K562 (cell line): ENCODE results near the gene HGS. TPM values are rescaled to one million over a fixed set of nuclear protein-coding genes. Genes with fewer than 3 reads are reported as not detected.

Experiments
- ATAC-seq: fragments of 200-7000 bp; cut with Tn5 transposase; 3 replicates; pipeline ENCODE4 v1.9.1; 2020; ENCODE audit warnings: moderate library complexity
- BruUV-seq: library from RNA; stranded (reverse); fragments of 400-500 nt; replicated peaks from 2 replicates; lab custom pipeline; 2021; lab: Mats Ljungman, UMichigan
- CTCF ChIA-PET: fragments of 300-600 bp; formaldehyde crosslinking; extraction: SDS; loops from one replicate; lab custom pipeline; 2021; ENCODE audit warnings: low intra/inter-chr PET ratio; lab: Yijun Ruan, JAX
- POLR2A ChIA-PET: fragments of 300-600, 350-650 bp; sonication (Branson Sonifier 250); formaldehyde crosslinking; extraction: SDS; loops from one replicate; lab custom pipeline; 2021; ENCODE audit warnings: antibody characterized with exemption, inconsistent platforms; lab: Yijun Ruan, JAX
- DNase-seq, 4 experiments: peaks; one replicate each; pipeline versions ENCODE4 v3.0.0 to v3.0.0-alpha.2; 2011 to 2018; ENCODE audit warnings: low spot score in 3 of 4, mixed read lengths in 3 of 4; ENCODE audit errors: extremely low read depth in 1 of 4
- FAIRE-seq: peaks from 2 replicates; lab custom pipeline; 2011; peaks lifted over from hg19 to GRCh38; lab: Jason Lieb, UNC
- H2AFZ ChIP-seq: 2 replicates; pipeline ENCODE4 v1.6.0; 2011; ENCODE audit warnings: low read depth, low read length, control low read depth, inconsistent platforms
- H3K27ac ChIP-seq: fragments of 200-600 bp; 3 replicates; pipeline ENCODE4 v1.8.0; 2011; ENCODE audit warnings: low read depth, mild to moderate bottlenecking, control low read depth, inconsistent platforms, low read length, moderate library complexity, mixed read lengths; ENCODE audit errors: extremely low read depth
- H3K27me3 ChIP-seq, 2 experiments: fragments of 300-600 bp in 1 of 2; 2 replicates in 1 of 2; 3 replicates in 1 of 2; pipeline versions ENCODE4 v1.6.0 to v1.8.0; 2011; ENCODE audit warnings: inconsistent platforms in 2 of 2, low read length in 2 of 2, mild to moderate bottlenecking in 1 of 2, mixed read lengths in 1 of 2, moderate library complexity in 1 of 2; ENCODE audit not compliant: control insufficient read depth in 2 of 2, insufficient read depth in 2 of 2
- H3K36me3 ChIP-seq: fragments of 300-600 bp; 3 replicates; pipeline ENCODE4 v1.8.0; 2011; ENCODE audit warnings: mild to moderate bottlenecking, low read length, inconsistent platforms; ENCODE audit not compliant: control insufficient read depth, insufficient read depth
- H3K4me1 ChIP-seq, 2 experiments: fragments of 200-600 bp in 1 of 2; replicated peaks in 1 of 2; 2 replicates in 1 of 2; 3 replicates in 1 of 2; pipeline versions ENCODE4 v1.5.1 to v1.8.0; 2011; ENCODE audit warnings: inconsistent platforms in 2 of 2, low read length in 2 of 2, mild to moderate bottlenecking in 1 of 2, mixed read lengths in 1 of 2, moderate library complexity in 1 of 2; ENCODE audit not compliant: control insufficient read depth in 2 of 2, insufficient read depth in 2 of 2
- H3K4me2 ChIP-seq: 2 replicates; pipeline ENCODE4 v1.6.1; 2011; ENCODE audit warnings: low read length, control low read depth, inconsistent platforms, mixed read lengths; ENCODE audit not compliant: insufficient read depth
- H3K4me3 ChIP-seq: fragments of 200-600 bp; sonication (generic), shearing (Covaris generic); 2 replicates; pipeline ENCODE4 v1.5.1; 2016; ENCODE audit warnings: control low read depth, inconsistent platforms
- H3K79me2 ChIP-seq: fragments of 200-600 bp; 3 replicates; pipeline ENCODE4 v1.8.0; 2011; ENCODE audit warnings: low read length, inconsistent platforms; ENCODE audit not compliant: control insufficient read depth, insufficient read depth
- H3K9ac ChIP-seq, 2 experiments: 2 replicates each; pipeline versions ENCODE4 v1.6.0 to v1.6.1; 2011; ENCODE audit warnings: low read depth in 2 of 2, low read length in 2 of 2, control low read depth in 1 of 2, inconsistent platforms in 1 of 2, mild to moderate bottlenecking in 1 of 2, mixed read lengths in 1 of 2; ENCODE audit not compliant: insufficient read depth in 1 of 2
- H3K9me1 ChIP-seq: one replicate; pipeline ENCODE4 v1.6.0; 2011; ENCODE audit warnings: inconsistent platforms, mild to moderate bottlenecking, low read length, moderate library complexity; ENCODE audit not compliant: control insufficient read depth, insufficient read depth
- H3K9me3 ChIP-seq: replicated peaks from 2 replicates; pipeline ENCODE4 v1.5.1; 2011; ENCODE audit warnings: low read depth, low read length, inconsistent platforms; ENCODE audit not compliant: control insufficient read depth, insufficient read depth
- H4K20me1 ChIP-seq: replicated peaks from 2 replicates; pipeline ENCODE4 v1.6.1; 2011; ENCODE audit warnings: low read length, inconsistent platforms, mixed read lengths; ENCODE audit not compliant: control insufficient read depth, insufficient read depth
- ASH1L ChIP-seq: fragments of 450-650 bp; IDR thresholded peaks from 2 replicates; pipeline ENCODE4 v1.6.1; 2018; ENCODE audit warnings: borderline replicate concordance, mild to moderate bottlenecking, low read depth; ENCODE audit not compliant: partially characterized antibody
- FOXP4 ChIP-seq: sonication (generic); formaldehyde crosslinking; IDR thresholded peaks from 2 replicates; pipeline ENCODE4 v1.8.0; 2022; ENCODE audit warnings: mild to moderate bottlenecking, missing genetic modification reagents, borderline replicate concordance
- HDAC3 ChIP-seq: fragments of 450-650 bp; IDR thresholded peaks from 2 replicates; pipeline ENCODE4 v1.6.1; 2018; ENCODE audit warnings: borderline replicate concordance, mild to moderate bottlenecking, moderate library complexity; ENCODE audit not compliant: partially characterized antibody
- KAT7 ChIP-seq: sonication (generic); formaldehyde crosslinking; IDR thresholded peaks from 2 replicates; pipeline ENCODE4 v1.8.0; 2022; ENCODE audit warnings: missing genetic modification reagents, mild to moderate bottlenecking, borderline replicate concordance
- L3MBTL2 ChIP-seq: fragments of 450-650 bp; IDR thresholded peaks from 2 replicates; pipeline ENCODE4 v1.6.1; 2016; ENCODE audit warnings: mild to moderate bottlenecking, moderate library complexity
- MYNN ChIP-seq, 2 experiments: sonication (generic); formaldehyde crosslinking in 1 of 2; IDR thresholded peaks; 2 replicates each; pipeline versions ENCODE4 v1.5.0 to v1.6.1; 2016 to 2020; ENCODE audit warnings: antibody characterized with exemption in 1 of 2, missing genetic modification reagents in 1 of 2
- SNAPC5 ChIP-seq: fragments of 250-450 bp; sonication (Bioruptor Pico); IDR thresholded peaks from 2 replicates; pipeline ENCODE4 v1.8.0; 2021; ENCODE audit warnings: moderate library complexity, mild to moderate bottlenecking, inconsistent platforms
- ZBTB34 ChIP-seq: fragments of 250-450 bp; sonication (Bioruptor Pico); IDR thresholded peaks from 2 replicates; pipeline ENCODE4 v1.8.0; 2021; ENCODE audit warnings: mild to moderate bottlenecking, moderate library complexity
- ZBTB7A ChIP-seq: IDR thresholded peaks from 2 replicates; pipeline ENCODE4 v1.6.1; 2011; ENCODE audit warnings: low read depth, mild to moderate bottlenecking, low read length, moderate library complexity, borderline replicate concordance; ENCODE audit not compliant: control insufficient read depth
- ZNF143 ChIP-seq: sonication (generic); formaldehyde crosslinking; IDR thresholded peaks from 2 replicates; pipeline ENCODE4 v1.9.0; 2022; ENCODE audit warnings: mild to moderate bottlenecking, missing genetic modification reagents
- ZNF23 ChIP-seq: fragments of 250-450 bp; sonication (Bioruptor Pico); IDR thresholded peaks from 2 replicates; pipeline ENCODE4 v1.4.0; 2020; ENCODE audit warnings: mild to moderate bottlenecking
- ZNF41 ChIP-seq: fragments of 250-450 bp; sonication (Bioruptor Pico); conservative IDR thresholded peaks from 2 replicates; pipeline ENCODE4 v1.4.0; 2020; ENCODE audit warnings: mild to moderate bottlenecking
- WGBS: fragments of 100-300 bp; shearing (Covaris generic); methylation state at CpG from one replicate; pipeline ENCODE4 v1.1.6; 2016; ENCODE audit warnings: low coverage, mixed read lengths; ENCODE audit not compliant: insufficient coverage; ENCODE audit errors: missing lambda C conversion rate; 5-methylcytosine and 5-hydroxymethylcytosine counted together
- in situ Hi-C: fragments of 300-500 bp; cut with MboI; formaldehyde crosslinking; loops from 4 replicates; pipeline ENCODE4 v1.15.0; 2018; ENCODE audit warnings: inconsistent platforms, mixed read lengths
- intact Hi-C: fragments of 100-400 bp; cut with micrococcal nuclease; formaldehyde crosslinking; loops from 2 replicates; pipeline ENCODE4 v1.14.2; 2022
- polyA plus RNA-seq, 8 experiments: library from polyadenylated mRNA; depleted of rRNA in 4 of 8; stranded (reverse) in 5 of 8; unstranded in 3 of 8; fragments of >200 nt; fragmentation: Nextera tagmentation in 2 of 8; fragmentation: Illumina TruSeq in 1 of 8; extraction: Ambion mirVana in 2 of 8; extraction: Trizol in 1 of 8; gene quantifications; 2 replicates each; pipeline versions ENCODE4 v1.2.1 to v1.2.3, GENCODE V29; 2011 to 2014; ENCODE audit warnings: inconsistent platforms in 1 of 8, missing spikeins in 1 of 8
- total RNA-seq, 7 experiments: library from RNA; depleted of rRNA in 6 of 7; stranded (reverse); fragments of >200 nt in 6 of 7; fragmentation: Illumina TruSeq in 2 of 7; extraction: Trizol in 2 of 7; gene quantifications; 2 replicates each; pipeline versions ENCODE4 v1.2.1 to v1.2.3, GENCODE V29; 2011 to 2021; ENCODE audit warnings: low replicate concordance in 1 of 7

Gene HGS
- total and polyA plus RNA-seq, 9 of the 15 experiments (the other 6 are each of a cell fraction or from before 2014, with no cell fraction given) = 3.9 to 176 (median 77.1) TPM

- no peak overlapping the region for H2AFZ ChIP-seq
- H3K9ac ChIP-seq = peak overlapping the region; percentile 94 to 96
- peak overlapping the region; percentile 95 for H3K27ac ChIP-seq
- H3K79me2 ChIP-seq = peaks cover 55% of the 10 kb centered on the region
- peaks cover 13 to 66% of the 10 kb centered on the region in 2 experiments for H3K4me1 ChIP-seq
- peaks cover 6% of the 10 kb centered on the region for H3K9me1 ChIP-seq
- peaks cover 59% of the 10 kb centered on the region; the same call in 2 of the 3 replicates for H3K36me3 ChIP-seq
- under 1% methylated on average over 16 of the region's 16 CpGs for WGBS
- peaks cover 16% of the 10 kb centered on the region; the same call in 1 of the 2 replicates for H4K20me1 ChIP-seq
- FAIRE-seq (peak; percentile 44), DNase-seq (peak in 2 of 4 experiments; percentile 61 to 68), ATAC-seq (no peak)
- ChIA-PET CTCF (no interaction called here), POLR2A (interaction anchor here (0.6 to 3.5 kb wide), 10 partner anchors 9 to 1079 kb away, joined by 3 to 39 read pairs (median 6); partner anchors contain the start of genes CCDC137, MRPL12 and OXLD1)
- TSS peak; percentile 68 for BruUV-seq
- in situ Hi-C loops (no loop called here), intact Hi-C loops (no loop called here)
- no peaks in the 10 kb centered on the region for H3K9me3 ChIP-seq
- no peaks in the 10 kb centered on the region for H3K27me3 ChIP-seq
- peak overlapping the region; percentile 96 for H3K4me2 ChIP-seq
- peak overlapping the region; percentile 96 for H3K4me3 ChIP-seq
- TF ChIP-seq ZNF23 (CRISPR knock-in tag) = no peak
- no peak for TF ChIP-seq ZNF41 (CRISPR knock-in tag)
- no peak for TF ChIP-seq ZBTB34 (CRISPR knock-in tag)
- no peak for TF ChIP-seq ASH1L
- 0 out of 2 replicates have a peak, but pooled peaks have one; percentile 36 for TF ChIP-seq ZNF143
- 0 out of 2 replicates have a peak, but pooled peaks have one; percentile 60 for TF ChIP-seq KAT7 (CRISPR knock-in tag)
- TF ChIP-seq HDAC3 = no peak
- no peak for TF ChIP-seq MYNN (IDR thresholded peaks at IDR 0.05)
- no peak for TF ChIP-seq MYNN (CRISPR knock-in tag; IDR thresholded peaks at IDR 0.05)
- TF ChIP-seq FOXP4 (CRISPR knock-in tag) = peak; percentile 64; the same call in 1 of the 2 replicates
- no peak for TF ChIP-seq SNAPC5
- TF ChIP-seq L3MBTL2 = peak; percentile 95
- no peak for TF ChIP-seq ZBTB7A
These were observed 666 bp downstream of the HGS start for GRCh38 chr17:81684442-81684911.
